Muscle layer of duodenum (tissue), 2 donors: ENCODE measurements around the gene ARID3A.

Experiments
- H3K27ac ChIP-seq: one replicate; pipeline ENCODE4 v1.7.0; 2013; ENCODE audit warnings: mild to moderate bottlenecking, low read length
- H3K27me3 ChIP-seq: one replicate; pipeline ENCODE4 v1.7.0; 2013; ENCODE audit warnings: low read depth, mild to moderate bottlenecking, control low read depth, low read length
- H3K36me3 ChIP-seq, 2 donors: one replicate each; pipeline ENCODE4 v1.7.0; 2013; ENCODE audit warnings: low read length in 2 of 2, control low read depth in 1 of 2, mild to moderate bottlenecking in 1 of 2; ENCODE audit not compliant: insufficient read depth in 2 of 2, control insufficient read depth in 1 of 2
- H3K4me1 ChIP-seq, 2 donors: one replicate each; pipeline ENCODE4 v1.7.0; 2013; ENCODE audit warnings: low read length in 2 of 2, mild to moderate bottlenecking in 2 of 2, control low read depth in 1 of 2, moderate library complexity in 1 of 2; ENCODE audit not compliant: insufficient read depth in 2 of 2, control insufficient read depth in 1 of 2
- H3K4me3 ChIP-seq, 2 donors: one replicate each; pipeline ENCODE4 v1.7.0; 2013; ENCODE audit warnings: low read length in 2 of 2, low read depth in 1 of 2, mild to moderate bottlenecking in 1 of 2
- H3K9me3 ChIP-seq, 2 donors: one replicate each; pipeline ENCODE4 v1.7.0; 2013; ENCODE audit warnings: low read length in 2 of 2, control low read depth in 1 of 2, mild to moderate bottlenecking in 1 of 2; ENCODE audit not compliant: control insufficient read depth in 1 of 2
- donor health status: healthy.

ARID3A gene

GRCh38 chr19:1007399-1008251 lies 81.8 kb downstream of the ARID3A start:
- H3K27ac ChIP-seq: no peak overlapping the region

DNA sequence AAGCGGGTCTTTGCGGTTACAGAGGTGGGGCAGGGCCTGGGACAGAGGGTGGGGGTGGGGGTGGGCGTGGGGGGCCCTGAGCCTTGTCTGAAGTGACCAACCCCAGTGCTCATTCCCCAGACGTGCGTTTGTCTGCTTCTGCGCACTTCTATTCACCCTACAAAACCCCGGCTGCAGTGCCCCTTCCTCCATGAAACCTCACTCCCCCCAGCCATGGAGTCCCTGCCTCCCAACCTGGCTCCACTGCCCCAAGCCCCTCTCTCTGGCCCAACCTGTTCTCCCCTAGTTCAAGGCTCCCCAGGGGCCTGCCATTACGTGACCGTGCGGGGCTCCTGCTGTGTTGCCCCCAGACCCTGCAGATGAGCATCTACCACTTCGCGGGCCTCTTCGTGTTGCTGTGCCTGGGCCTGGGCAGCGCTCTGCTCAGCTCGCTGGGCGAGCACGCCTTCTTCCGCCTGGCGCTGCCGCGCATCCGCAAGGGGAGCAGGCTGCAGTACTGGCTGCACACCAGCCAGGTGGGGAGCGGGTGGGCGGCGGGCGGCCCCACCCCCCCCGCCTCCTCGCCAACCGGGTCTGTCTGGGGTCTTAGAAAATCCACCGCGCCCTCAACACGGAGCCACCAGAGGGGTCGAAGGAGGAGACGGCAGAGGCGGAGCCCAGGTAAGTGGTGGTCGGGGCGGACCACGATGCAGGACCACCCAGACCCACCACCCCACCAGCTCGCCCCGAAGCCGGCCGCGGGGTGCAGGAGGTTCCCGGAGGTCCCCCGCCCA lies 82.6 kb downstream of the ARID3A start:
- no peak overlapping the region for H3K27ac ChIP-seq
- H3K4me3 ChIP-seq: peak overlapping the region in 1 of 2 donors; percentile 6
- peaks cover 6 to 41% of the 10 kb centered on the region in 2 donors for H3K36me3 ChIP-seq
- peaks cover 3% of the 10 kb centered on the region for H3K27me3 ChIP-seq
- H3K9me3 ChIP-seq: no peaks in the 10 kb centered on the region
- peaks cover 0 to 8% of the 10 kb centered on the region in 2 donors for H3K4me1 ChIP-seq

More at GRCh38 chr19:1007399-1008251, 81.8 kb downstream of the ARID3A start:
- Histone ChIP-seq H3K4me3 (no peak overlapping the region), H3K9me3 (no peaks in the 10 kb centered on the region), H3K4me1 (peaks cover 0 to 8% of the 10 kb centered on the region in 2 donors), H3K36me3 (peaks cover 0 to 33% of the 10 kb centered on the region in 2 donors), H3K27me3 (peaks cover 7% of the 10 kb centered on the region)

DNA sequence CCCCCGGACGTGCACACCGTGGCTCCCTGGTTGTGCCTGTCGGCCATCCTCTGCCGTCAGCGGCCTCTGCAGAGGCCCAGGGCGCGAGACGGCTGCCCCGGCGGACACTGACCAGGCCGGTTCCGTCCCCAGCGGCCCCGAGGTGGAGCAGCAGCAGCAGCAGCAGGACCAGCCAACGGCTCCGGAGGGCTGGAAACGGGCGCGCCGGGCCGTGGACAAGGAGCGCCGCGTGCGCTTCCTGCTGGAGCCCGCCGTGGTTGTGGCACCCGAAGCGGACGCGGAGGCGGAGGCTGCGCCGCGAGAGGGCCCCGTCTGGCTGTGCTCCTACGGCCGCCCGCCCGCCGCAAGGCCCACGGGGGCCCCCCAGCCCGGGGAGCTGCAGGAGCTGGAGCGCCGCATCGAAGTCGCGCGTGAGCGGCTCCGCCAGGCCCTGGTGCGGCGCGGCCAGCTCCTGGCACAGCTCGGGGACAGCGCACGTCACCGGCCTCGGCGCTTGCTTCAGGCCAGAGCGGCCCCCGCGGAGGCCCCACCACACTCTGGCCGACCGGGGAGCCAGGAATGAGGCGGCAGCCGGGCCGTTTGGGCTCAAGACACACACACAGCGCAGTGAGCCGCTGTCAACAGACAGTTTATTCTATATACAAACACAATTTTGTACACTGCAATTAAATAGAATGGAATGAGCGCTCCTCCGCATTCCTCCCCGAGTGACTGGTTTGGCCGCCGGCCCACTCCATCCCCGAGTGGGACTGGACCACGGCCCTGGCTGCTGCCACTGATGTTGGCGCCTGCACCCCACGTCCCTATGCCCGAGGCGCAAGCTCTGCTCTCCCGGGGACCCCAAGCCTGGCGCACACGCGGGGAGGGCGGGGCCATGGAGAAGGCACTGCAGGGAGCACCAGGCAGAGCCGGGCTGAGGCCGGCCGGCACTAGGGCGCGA lies 83.5 kb downstream of the ARID3A start:
- no peak overlapping the region for H3K27ac ChIP-seq
- no peaks in the 10 kb centered on the region for H3K27me3 ChIP-seq
- peak overlapping the region in 1 of 2 donors; percentile 19 for H3K4me3 ChIP-seq
- H3K36me3 ChIP-seq: peaks cover 6 to 49% of the 10 kb centered on the region in 2 donors
- no peaks in the 10 kb centered on the region for H3K9me3 ChIP-seq
- peaks cover 0 to 8% of the 10 kb centered on the region in 2 donors for H3K4me1 ChIP-seq

DNA sequence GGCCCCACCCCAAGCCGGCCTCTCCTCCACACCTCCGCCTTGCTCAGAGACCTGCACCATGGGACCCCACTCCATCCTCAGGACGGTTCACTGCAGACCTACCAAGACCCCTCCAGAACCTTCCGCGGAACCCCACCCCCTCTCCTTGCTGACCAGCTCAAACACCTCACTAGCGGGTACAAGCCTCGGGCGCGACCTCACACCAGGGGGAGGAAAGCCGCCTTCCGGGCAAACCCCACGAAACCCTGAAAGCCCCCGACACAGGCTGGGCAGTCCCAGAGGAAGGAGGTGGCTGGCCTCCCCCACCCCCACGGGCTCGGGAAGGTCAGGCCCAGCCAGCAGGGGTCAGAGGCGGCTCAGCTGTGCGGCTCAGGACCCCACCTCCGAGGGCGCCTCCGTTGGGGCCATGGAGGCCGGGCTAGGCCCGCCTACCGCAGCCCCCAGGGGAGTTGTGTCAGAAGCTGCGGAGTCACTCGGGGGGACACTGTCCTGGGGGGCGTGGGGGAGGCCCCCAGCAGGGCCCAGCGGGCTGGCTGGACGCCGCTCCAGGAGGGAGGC lies 84.2 kb downstream of the ARID3A start:
- H3K27me3 ChIP-seq: no peaks in the 10 kb centered on the region
- H3K9me3 ChIP-seq: no peaks in the 10 kb centered on the region
- no peak overlapping the region for H3K27ac ChIP-seq
- peak overlapping the region in 1 of 2 donors; percentile 19 for H3K4me3 ChIP-seq
- H3K36me3 ChIP-seq: peaks cover 6 to 49% of the 10 kb centered on the region in 2 donors
- H3K4me1 ChIP-seq: peaks cover 0 to 12% of the 10 kb centered on the region in 2 donors

DNA sequence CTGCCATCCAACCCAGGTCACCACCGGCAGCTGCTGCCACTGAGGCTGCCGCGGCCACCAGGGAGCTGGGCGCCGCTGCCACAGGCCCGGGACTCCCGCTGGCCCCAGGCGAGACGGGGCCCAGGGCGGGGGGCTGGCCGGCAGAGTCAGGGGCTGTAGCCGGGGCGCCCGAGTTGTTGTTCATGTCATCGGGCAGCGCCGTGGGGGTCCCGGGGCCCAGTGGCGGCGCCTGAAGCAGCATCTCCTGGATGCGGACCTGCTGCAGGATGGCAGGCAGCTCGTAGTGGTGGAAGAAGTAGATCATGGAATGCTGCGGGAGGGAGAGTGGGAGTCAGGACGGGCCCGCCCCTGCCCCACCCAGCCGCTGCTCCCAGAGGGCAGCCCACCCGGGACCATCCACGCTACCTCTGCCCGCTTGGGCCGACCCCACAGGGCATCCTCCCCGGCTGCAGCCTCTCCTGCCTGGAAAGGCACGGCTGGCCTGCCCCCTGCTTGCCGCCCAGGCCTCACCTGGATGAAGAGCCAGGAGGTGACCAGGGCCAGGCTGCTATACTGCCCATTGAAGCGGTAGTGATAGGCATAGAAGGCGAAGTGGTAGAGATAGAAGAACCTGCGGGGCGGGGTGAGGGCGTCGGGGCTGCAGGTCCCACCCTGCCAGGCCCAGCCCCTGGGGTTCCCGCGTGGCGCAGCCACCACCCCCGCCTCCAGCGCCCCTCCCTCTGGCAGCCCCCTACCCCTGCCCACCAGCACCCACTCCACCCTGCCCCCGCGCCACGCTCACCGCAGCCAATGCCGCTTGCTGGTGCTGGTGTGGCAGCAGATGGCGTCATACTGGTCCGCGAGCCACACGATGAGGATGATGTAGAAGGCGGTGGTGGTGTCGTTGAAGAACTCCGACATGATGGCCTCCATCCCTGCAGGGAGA lies 85.0 kb downstream of the ARID3A start:
- Histone ChIP-seq H3K27me3 (no peaks in the 10 kb centered on the region), H3K4me3 (no peak overlapping the region), H3K9me3 (no peaks in the 10 kb centered on the region), H3K4me1 (peaks cover 0 to 16% of the 10 kb centered on the region in 2 donors), H3K36me3 (peaks cover 6 to 49% of the 10 kb centered on the region in 2 donors), H3K27ac (no peak overlapping the region)

- peaks cover 7 to 26% of the 10 kb centered on the region in 2 donors for H3K4me1 ChIP-seq
- H3K9me3 ChIP-seq: no peaks in the 10 kb centered on the region
- peaks cover 6 to 49% of the 10 kb centered on the region in 2 donors for H3K36me3 ChIP-seq
- H3K27ac ChIP-seq: no peak overlapping the region
- H3K27me3 ChIP-seq: no peaks in the 10 kb centered on the region
- no peak overlapping the region for H3K4me3 ChIP-seq
These were observed 86.0 kb downstream of the ARID3A start for GRCh38 chr19:1011831-1012333.

GRCh38 chr19:1012334-1012733 lies 86.5 kb downstream of the ARID3A start:
- peaks cover 6 to 49% of the 10 kb centered on the region in 2 donors for H3K36me3 ChIP-seq
- H3K4me1 ChIP-seq: peaks cover 7 to 31% of the 10 kb centered on the region in 2 donors
- no peaks in the 10 kb centered on the region for H3K27me3 ChIP-seq
- H3K9me3 ChIP-seq: no peaks in the 10 kb centered on the region
- H3K27ac ChIP-seq: no peak overlapping the region
- H3K4me3 ChIP-seq: no peak overlapping the region

- H3K27me3 ChIP-seq: no peaks in the 10 kb centered on the region
- peaks cover 10 to 40% of the 10 kb centered on the region in 2 donors for H3K4me1 ChIP-seq
- peaks cover 6 to 49% of the 10 kb centered on the region in 2 donors for H3K36me3 ChIP-seq
These were observed 87.4 kb downstream of the ARID3A start for GRCh38 chr19:1013218-1013617.

GRCh38 chr19:1014161-1015060 lies 88.6 kb downstream of the ARID3A start:
- no peak overlapping the region for H3K4me3 ChIP-seq
- peaks cover 6 to 46% of the 10 kb centered on the region in 2 donors for H3K36me3 ChIP-seq
- no peaks in the 10 kb centered on the region for H3K9me3 ChIP-seq
- no peaks in the 10 kb centered on the region for H3K27me3 ChIP-seq
- peaks cover 11 to 52% of the 10 kb centered on the region in 2 donors for H3K4me1 ChIP-seq
- H3K27ac ChIP-seq: no peak overlapping the region

More at GRCh38 chr19:1013218-1013617, 87.4 kb downstream of the ARID3A start:
- H3K4me3 ChIP-seq: no peak overlapping the region
- no peak overlapping the region for H3K27ac ChIP-seq
- H3K9me3 ChIP-seq: no peaks in the 10 kb centered on the region
